Peyer's patch (tissue), 4 donors: ENCODE results near the gene BTLA. TPM values are rescaled to one million over a fixed set of nuclear protein-coding genes. Genes with fewer than 3 reads are reported as not detected.
"Not testable (repeated sequence)": the region's sequence is repeated elsewhere in the genome, so short reads cannot be mapped to it uniquely, and the experiment has no call there.

Experiments
- DNase-seq, 3 donors: peaks; one replicate each; pipeline ENCODE4 v3.0.0-alpha.2; 2017 to 2019
- H3K27ac ChIP-seq, 4 donors: fragments of 200-600 bp; sonication (generic); one replicate each; pipeline ENCODE4 v1.5.1; 2016 to 2019
- H3K27me3 ChIP-seq, 2 donors: fragments of 200-600 bp; sonication (generic); one replicate each; pipeline ENCODE4 v1.5.1; 2019
- H3K36me3 ChIP-seq, 3 donors: fragments of 200-600 bp; sonication (generic); one replicate each; pipeline ENCODE4 v1.5.1; 2016 to 2019
- H3K4me1 ChIP-seq, 4 donors: fragments of 200-600 bp; sonication (generic); one replicate each; pipeline ENCODE4 v1.5.1; 2016 to 2019
- H3K4me3 ChIP-seq, 4 donors: fragments of 200-600 bp; sonication (generic); 1 replicate in 3 of 4; 2 replicates in 1 of 4; pipeline ENCODE4 v1.5.1; 2016 to 2019; ENCODE audit warnings: mild to moderate bottlenecking in 1 of 4
- H3K9me3 ChIP-seq, 4 donors: fragments of 200-600 bp; sonication (generic); one replicate each; pipeline ENCODE4 v1.5.1; 2016 to 2019; ENCODE audit warnings: mild to moderate bottlenecking in 1 of 4
- POLR2A ChIP-seq, 2 donors: fragments of 450-650 bp; IDR thresholded peaks; one replicate each; pipeline ENCODE4 v1.5.1; 2017; ENCODE audit warnings: antibody characterized with exemption in 2 of 2, mild to moderate bottlenecking in 2 of 2, moderate library complexity in 2 of 2
- total RNA-seq, 4 donors: library from RNA; depleted of rRNA; stranded (reverse); fragments of >200 nt; gene quantifications; one replicate each; pipeline ENCODE4 v1.1.0, GENCODE V29; 2016
- TF ChIP-seq, protein P1 (sequence below), 6 experiments: fragments of 450-650 bp in 4 of 6; fragments of 200-600 bp in 2 of 6; sonication (generic) in 1 of 6; IDR thresholded peaks; one replicate each; pipeline ENCODE4 v1.5.1; 2017 to 2019; ENCODE audit warnings: antibody characterized with exemption in 6 of 6, mild to moderate bottlenecking in 3 of 6, moderate library complexity in 1 of 6

The BTLA gene
- total RNA-seq, 4 donors from 2014 or later, result 1.2 to 27.2 (median 1.8) TPM; not detected in 1

DNA sequence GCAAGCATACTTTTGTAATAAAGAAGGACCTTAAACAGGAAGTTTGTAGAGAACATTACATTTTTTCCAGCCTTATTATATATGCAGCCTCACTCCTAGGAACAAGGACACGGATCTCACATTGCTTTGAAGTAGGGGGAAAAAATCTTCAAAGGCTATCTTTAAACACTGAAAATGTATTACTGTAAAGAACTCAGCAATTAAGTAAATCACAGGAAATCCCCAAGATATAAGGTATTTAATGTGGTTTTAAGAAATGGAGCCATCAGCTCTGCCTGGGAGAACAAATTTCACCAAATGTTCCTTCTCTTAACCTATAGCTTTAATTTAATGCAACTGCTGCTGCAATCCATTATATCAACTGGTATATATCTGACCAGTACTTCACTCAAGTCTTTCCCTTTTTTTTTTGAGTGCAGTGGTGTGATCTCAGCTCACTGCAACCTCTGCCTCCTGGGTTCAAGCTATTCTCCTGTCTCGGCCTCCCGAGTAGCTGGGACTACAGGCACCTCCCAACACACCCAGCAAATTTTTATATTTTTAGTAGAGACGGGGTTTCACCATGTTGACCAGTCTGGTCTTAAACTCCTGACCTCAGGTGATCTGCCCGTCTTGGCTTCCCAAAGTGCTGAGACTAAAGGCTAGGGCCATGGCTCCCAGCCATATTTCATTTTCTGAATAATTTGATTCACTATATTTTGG is 2.8 kb downstream of the BTLA start:
- Histone ChIP-seq H3K27me3 (no peaks in the 10 kb centered on the region), H3K9me3 (no peaks in the 10 kb centered on the region), H3K27ac (peak overlapping the region in 1 of 4 donors; percentile 55), H3K4me1 (no peaks in the 10 kb centered on the region), H3K4me3 (peak overlapping the region in 1 of 4 donors; percentile 30), H3K36me3 (no peaks in the 10 kb centered on the region)
- DNase-seq, result no peak
- TF ChIP-seq, protein P1, sequence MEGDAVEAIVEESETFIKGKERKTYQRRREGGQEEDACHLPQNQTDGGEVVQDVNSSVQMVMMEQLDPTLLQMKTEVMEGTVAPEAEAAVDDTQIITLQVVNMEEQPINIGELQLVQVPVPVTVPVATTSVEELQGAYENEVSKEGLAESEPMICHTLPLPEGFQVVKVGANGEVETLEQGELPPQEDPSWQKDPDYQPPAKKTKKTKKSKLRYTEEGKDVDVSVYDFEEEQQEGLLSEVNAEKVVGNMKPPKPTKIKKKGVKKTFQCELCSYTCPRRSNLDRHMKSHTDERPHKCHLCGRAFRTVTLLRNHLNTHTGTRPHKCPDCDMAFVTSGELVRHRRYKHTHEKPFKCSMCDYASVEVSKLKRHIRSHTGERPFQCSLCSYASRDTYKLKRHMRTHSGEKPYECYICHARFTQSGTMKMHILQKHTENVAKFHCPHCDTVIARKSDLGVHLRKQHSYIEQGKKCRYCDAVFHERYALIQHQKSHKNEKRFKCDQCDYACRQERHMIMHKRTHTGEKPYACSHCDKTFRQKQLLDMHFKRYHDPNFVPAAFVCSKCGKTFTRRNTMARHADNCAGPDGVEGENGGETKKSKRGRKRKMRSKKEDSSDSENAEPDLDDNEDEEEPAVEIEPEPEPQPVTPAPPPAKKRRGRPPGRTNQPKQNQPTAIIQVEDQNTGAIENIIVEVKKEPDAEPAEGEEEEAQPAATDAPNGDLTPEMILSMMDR (IDR thresholded peaks at IDR 0.05), result no peak
- no peak for TF ChIP-seq POLR2A (IDR thresholded peaks at IDR 0.05)

DNA sequence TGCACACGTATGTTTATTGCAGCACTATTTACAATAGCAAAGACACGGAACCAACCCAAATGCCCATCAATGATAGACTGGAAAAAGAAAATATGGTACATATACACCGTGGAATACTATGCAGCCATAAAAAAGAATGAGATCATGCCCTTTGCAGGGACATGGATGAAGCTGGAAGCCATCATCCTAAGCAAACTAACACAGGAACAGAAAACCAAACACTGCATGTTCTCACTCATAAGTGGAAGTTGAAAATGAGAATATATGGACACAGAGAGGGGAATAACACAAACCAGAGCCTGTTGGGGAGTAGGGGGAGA is 4.9 kb downstream of the BTLA start:
- H3K9me3 ChIP-seq, DNase-seq, H3K27me3 ChIP-seq, H3K36me3 ChIP-seq, H3K4me3 ChIP-seq, H3K4me1 ChIP-seq, H3K27ac ChIP-seq: not testable (repeated sequence)

DNA sequence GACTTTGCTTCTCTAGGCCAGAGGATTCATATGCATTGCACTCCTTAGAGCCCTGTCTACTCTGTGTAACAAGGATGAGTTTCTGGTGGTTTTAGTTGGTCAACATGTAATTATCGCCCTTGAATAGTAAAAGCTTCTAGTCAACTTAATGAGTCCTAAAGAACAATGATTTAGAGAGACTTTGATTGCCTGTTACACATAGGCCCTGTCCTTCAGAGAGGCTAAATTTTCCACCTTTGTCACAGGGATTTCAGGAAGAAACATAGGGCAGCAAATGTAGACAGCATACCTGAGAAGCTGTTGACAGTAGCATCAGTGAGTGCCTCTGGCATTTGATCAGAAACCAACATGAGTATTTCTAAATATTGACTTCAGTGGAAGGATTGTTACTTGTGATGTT is 7.1 kb downstream of the BTLA start:
- no peaks in the 10 kb centered on the region for H3K36me3 ChIP-seq
- H3K27ac ChIP-seq, result no peak overlapping the region
- TF ChIP-seq POLR2A (IDR thresholded peaks at IDR 0.05), result no peak
- TF ChIP-seq, protein P1 (IDR thresholded peaks at IDR 0.05), result no peak

DNA sequence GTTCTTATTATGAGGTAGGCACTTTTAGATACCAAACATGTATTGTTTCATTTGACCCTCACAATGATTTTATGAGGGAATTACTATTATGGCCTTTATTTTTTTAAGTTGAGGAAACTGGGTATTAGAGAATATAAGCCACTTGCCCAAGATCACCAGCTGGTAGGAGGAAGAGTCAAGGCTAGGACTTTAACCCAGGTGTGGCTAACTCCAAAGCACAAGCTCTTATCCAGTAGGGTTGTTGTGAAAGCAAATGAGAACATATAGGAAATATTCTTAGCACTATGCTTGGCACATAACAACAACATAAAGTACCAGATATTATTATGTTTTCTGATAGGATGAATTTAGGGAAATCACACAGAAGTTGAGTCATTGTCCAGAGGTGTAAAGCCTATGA is 7.9 kb downstream of the BTLA start:
- H3K27ac ChIP-seq, result no peak overlapping the region
- H3K9me3 ChIP-seq, result no peaks in the 10 kb centered on the region
- H3K36me3 ChIP-seq, result no peaks in the 10 kb centered on the region
- H3K4me3 ChIP-seq, result no peak overlapping the region
- DNase-seq, result no peak
- no peak for TF ChIP-seq POLR2A (IDR thresholded peaks at IDR 0.05)
- TF ChIP-seq, protein P1 (IDR thresholded peaks at IDR 0.05), result no peak
- H3K27me3 ChIP-seq, result no peaks in the 10 kb centered on the region
- no peaks in the 10 kb centered on the region for H3K4me1 ChIP-seq

More for the DNA sequence above, 7.1 kb downstream of the BTLA start:
- Histone ChIP-seq H3K27me3 (no peaks in the 10 kb centered on the region), H3K4me3 (no peak overlapping the region), H3K9me3 (no peaks in the 10 kb centered on the region), H3K4me1 (no peaks in the 10 kb centered on the region)
- no peak for DNase-seq

DNA sequence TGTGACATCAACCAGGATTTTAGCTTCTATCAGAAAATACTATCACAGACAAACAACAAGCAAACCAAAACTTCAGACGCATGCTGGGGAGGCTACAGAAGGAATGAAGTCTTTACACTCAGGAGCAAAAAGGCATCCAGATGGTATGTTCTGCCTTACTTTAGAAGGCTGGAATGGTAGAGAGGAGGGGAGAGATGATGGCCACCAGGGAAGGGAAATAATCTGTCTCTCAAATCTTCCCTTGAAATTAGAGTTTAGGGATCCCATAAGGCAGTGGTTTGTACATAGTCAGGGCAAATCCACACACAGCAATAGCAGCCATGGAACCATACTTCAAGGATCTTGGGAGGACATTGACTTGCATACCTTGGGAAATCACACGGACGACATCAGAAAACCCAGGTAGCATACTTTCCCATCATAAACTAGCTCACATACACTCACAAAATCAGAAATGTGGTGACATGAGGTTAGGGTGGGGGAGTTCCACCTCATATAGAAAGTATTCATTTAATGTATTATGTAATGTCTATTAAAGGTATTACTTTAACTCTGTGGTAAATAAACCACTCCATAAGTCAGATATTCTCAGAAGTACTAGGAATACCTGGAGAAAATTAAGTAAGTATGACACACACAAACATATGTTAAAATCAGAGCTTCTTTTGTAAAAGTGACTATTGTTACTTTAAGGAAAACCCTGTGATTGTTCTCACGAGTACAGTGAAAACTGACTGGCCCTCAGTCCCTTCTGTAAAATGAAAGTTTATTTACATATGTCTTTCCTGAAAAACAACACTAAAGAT is 9.4 kb downstream of the BTLA start:
- TF ChIP-seq, protein P1 (IDR thresholded peaks at IDR 0.05), result no peak
- no peak for TF ChIP-seq POLR2A (IDR thresholded peaks at IDR 0.05)
- H3K36me3 ChIP-seq, result no peaks in the 10 kb centered on the region
- H3K27me3 ChIP-seq, result no peaks in the 10 kb centered on the region
- DNase-seq, result no peak
- no peak overlapping the region for H3K4me3 ChIP-seq
- H3K27ac ChIP-seq, result no peak overlapping the region
- no peaks in the 10 kb centered on the region for H3K9me3 ChIP-seq
- H3K4me1 ChIP-seq, result no peaks in the 10 kb centered on the region

DNA sequence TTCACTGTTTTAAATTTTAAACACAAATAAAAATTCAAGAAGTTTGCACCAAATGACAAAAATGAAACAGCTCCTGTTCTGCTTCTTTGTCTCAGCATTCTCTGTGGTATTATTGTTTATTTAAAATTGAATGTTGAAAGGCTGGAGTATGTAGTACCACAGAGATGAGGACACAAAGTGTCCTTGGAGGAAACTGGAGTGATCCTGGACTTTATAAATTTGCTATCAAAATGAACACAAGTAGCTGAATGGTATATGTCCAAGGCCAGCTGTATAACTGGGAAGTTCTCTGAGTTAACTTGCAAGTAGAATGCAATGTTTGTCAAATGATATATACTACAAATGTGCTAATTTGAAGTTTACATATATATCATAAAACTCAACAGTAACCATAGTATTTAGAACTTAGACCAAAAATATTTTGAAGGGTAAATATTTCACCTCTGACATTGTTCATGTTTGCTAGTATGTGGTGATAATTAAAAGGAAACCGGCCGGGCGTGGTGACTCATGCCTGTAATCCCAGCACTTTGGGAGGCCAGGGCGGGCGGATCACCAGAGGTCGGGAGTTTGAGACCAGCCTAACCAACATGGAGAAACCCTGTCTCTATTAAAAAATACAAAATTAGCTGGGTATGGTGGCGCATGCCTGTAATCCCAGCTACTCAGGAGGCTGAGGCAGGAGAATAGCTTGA is 12.3 kb downstream of the BTLA start:
- no peaks in the 10 kb centered on the region for H3K36me3 ChIP-seq

More for the DNA sequence above, 12.3 kb downstream of the BTLA start:
- Histone ChIP-seq H3K9me3 (no peaks in the 10 kb centered on the region), H3K27me3 (no peaks in the 10 kb centered on the region), H3K27ac (no peak overlapping the region), H3K4me1 (no peaks in the 10 kb centered on the region), H3K4me3 (no peak overlapping the region)
- TF ChIP-seq, protein P1 (IDR thresholded peaks at IDR 0.05), result no peak
- no peak for TF ChIP-seq POLR2A (IDR thresholded peaks at IDR 0.05)
- no peak for DNase-seq
